HEK293 (cell line): ENCODE data around the gene KCND2.

Experiments
- CTCF ChIA-PET: fragments of 350-600 bp; formaldehyde crosslinking; extraction: SDS; loops from one replicate; lab custom pipeline; 2021; ENCODE audit warnings: antibody characterized with exemption; lab: Yijun Ruan, JAX
- POLR2A ChIA-PET: fragments of 300-600 bp; formaldehyde crosslinking; extraction: SDS; loops from one replicate; lab custom pipeline; 2020; ENCODE audit warnings: antibody characterized with exemption, inconsistent platforms; lab: Yijun Ruan, JAX
- H3K27ac ChIP-seq: fragments of 200-500 bp; sonication (Bioruptor generic); 2 replicates; pipeline ENCODE4 v1.5.1; 2014; ENCODE audit warnings: low read depth, low read length, control low read depth, inconsistent platforms; ENCODE audit errors: extremely low read depth
- H3K36me3 ChIP-seq, 2 experiments: fragments of 200-500 bp in 1 of 2; sonication (Bioruptor generic) in 1 of 2; 1 replicate in 1 of 2; 2 replicates in 1 of 2; pipeline ENCODE4 v1.5.1; 2014 to 2017; ENCODE audit warnings: inconsistent platforms in 2 of 2, low read length in 2 of 2; ENCODE audit not compliant: control insufficient read depth in 2 of 2, insufficient read depth in 1 of 2
- H3K4me1 ChIP-seq: fragments of 200-500 bp; sonication (Bioruptor generic); 2 replicates; pipeline ENCODE4 v1.5.1; 2014; ENCODE audit warnings: mild to moderate bottlenecking, low read length, inconsistent platforms; ENCODE audit not compliant: control insufficient read depth, insufficient read depth
- H3K4me3 ChIP-seq: 2 replicates; pipeline ENCODE4 v1.5.1; 2011; ENCODE audit warnings: low read depth, mild to moderate bottlenecking, control low read depth, low read length, moderate library complexity
- H3K9me3 ChIP-seq: fragments of 200-500 bp; sonication (Bioruptor generic); 2 replicates; pipeline ENCODE4 v1.5.1; 2014; ENCODE audit warnings: low read depth, low read length, inconsistent platforms; ENCODE audit not compliant: control insufficient read depth, insufficient read depth
- GLIS1 ChIP-seq: fragments of 450-650 bp; formaldehyde crosslinking; IDR thresholded peaks from 2 replicates; pipeline ENCODE4 v1.5.1; 2016; ENCODE audit warnings: missing biosample characterization, missing genetic modification characterization
- GLIS2 ChIP-seq: fragments of 450-650 bp; formaldehyde crosslinking; IDR thresholded peaks from 2 replicates; pipeline ENCODE4 v1.5.1; 2016; ENCODE audit warnings: missing biosample characterization, missing genetic modification characterization
- REPIN1 ChIP-seq: fragments of 450-650 bp; formaldehyde crosslinking; IDR thresholded peaks from 2 replicates; pipeline ENCODE4 v1.5.1; 2017; ENCODE audit warnings: missing biosample characterization, missing genetic modification characterization, low read depth
- SETDB1 ChIP-seq: IDR thresholded peaks from one replicate; pipeline ENCODE4 v1.6.1; 2017; ENCODE audit warnings: mild to moderate bottlenecking, low read length, moderate library complexity, mixed read lengths; ENCODE audit not compliant: insufficient read length
- SP3 ChIP-seq: fragments of 450-650 bp; formaldehyde crosslinking; IDR thresholded peaks from 2 replicates; pipeline ENCODE4 v1.5.1; 2016; ENCODE audit warnings: missing biosample characterization, missing genetic modification characterization
- SP7 ChIP-seq: fragments of 450-650 bp; formaldehyde crosslinking; IDR thresholded peaks from 2 replicates; pipeline ENCODE4 v1.5.1; 2016; ENCODE audit warnings: missing biosample characterization, missing genetic modification characterization
- TRIM28 ChIP-seq: IDR thresholded peaks from 2 replicates; pipeline ENCODE4 v1.6.1; 2011; ENCODE audit warnings: low read length, control low read depth, borderline replicate concordance
- WT1 ChIP-seq: fragments of 450-650 bp; formaldehyde crosslinking; IDR thresholded peaks from 2 replicates; pipeline ENCODE4 v1.5.1; 2016; ENCODE audit warnings: missing biosample characterization, missing genetic modification characterization
- YY1 ChIP-seq: fragments of 450-650 bp; formaldehyde crosslinking; IDR thresholded peaks from 2 replicates; pipeline ENCODE4 v1.5.1; 2018; ENCODE audit warnings: missing biosample characterization, missing genetic modification characterization
- ZBTB17 ChIP-seq: fragments of 450-650 bp; formaldehyde crosslinking; IDR thresholded peaks from 2 replicates; pipeline ENCODE4 v1.5.1; 2016; ENCODE audit warnings: missing biosample characterization, missing genetic modification characterization
- ZBTB21 ChIP-seq: fragments of 450-650 bp; formaldehyde crosslinking; IDR thresholded peaks from 2 replicates; pipeline ENCODE4 v1.5.1; 2017; ENCODE audit warnings: missing biosample characterization, missing genetic modification characterization
- ZFP3 ChIP-seq: fragments of 450-650 bp; formaldehyde crosslinking; IDR thresholded peaks from 2 replicates; pipeline ENCODE4 v1.5.1; 2016; ENCODE audit warnings: low read depth, missing biosample characterization, missing genetic modification characterization
- ZNF112 ChIP-seq: fragments of 450-650 bp; formaldehyde crosslinking; IDR thresholded peaks from 2 replicates; pipeline ENCODE4 v1.5.0; 2017; ENCODE audit warnings: missing biosample characterization, missing genetic modification characterization
- ZNF114 ChIP-seq: fragments of 450-650 bp; formaldehyde crosslinking; IDR thresholded peaks from 2 replicates; pipeline ENCODE4 v1.5.0; 2017; ENCODE audit warnings: missing biosample characterization, missing genetic modification characterization
- ZNF155 ChIP-seq: fragments of 450-650 bp; formaldehyde crosslinking; IDR thresholded peaks from 2 replicates; pipeline ENCODE4 v1.5.1; 2016; ENCODE audit warnings: missing biosample characterization, missing genetic modification characterization
- ZNF157 ChIP-seq: fragments of 450-650 bp; formaldehyde crosslinking; IDR thresholded peaks from 2 replicates; pipeline ENCODE4 v1.5.1; 2016; ENCODE audit warnings: missing biosample characterization, missing genetic modification characterization
- ZNF341 ChIP-seq: fragments of 450-650 bp; formaldehyde crosslinking; IDR thresholded peaks from 2 replicates; pipeline ENCODE4; 2016; ENCODE audit warnings: low read depth, missing biosample characterization, missing genetic modification characterization
- ZNF366 ChIP-seq: fragments of 450-650 bp; formaldehyde crosslinking; conservative IDR thresholded peaks from 2 replicates; pipeline ENCODE4 v1.5.1; 2016; ENCODE audit warnings: missing biosample characterization, missing genetic modification characterization
- ZNF423 ChIP-seq: fragments of 450-650 bp; formaldehyde crosslinking; IDR thresholded peaks from 2 replicates; pipeline ENCODE4 v1.5.1; 2016; ENCODE audit warnings: missing biosample characterization, missing genetic modification characterization
- ZNF747 ChIP-seq: fragments of 450-650 bp; formaldehyde crosslinking; IDR thresholded peaks from 2 replicates; pipeline ENCODE4 v1.5.1; 2016; ENCODE audit warnings: missing biosample characterization, missing genetic modification characterization
- TF ChIP-seq, protein P1 (sequence below): fragments of 450-650 bp; formaldehyde crosslinking; IDR thresholded peaks from 2 replicates; pipeline ENCODE4 v1.5.1; 2017; ENCODE audit warnings: missing biosample characterization, mild to moderate bottlenecking, missing genetic modification characterization, moderate library complexity
- TF ChIP-seq, protein P2 (sequence below): fragments of 450-650 bp; formaldehyde crosslinking; IDR thresholded peaks from 2 replicates; pipeline ENCODE4 v1.5.1; 2016; ENCODE audit warnings: missing biosample characterization, missing genetic modification characterization, borderline replicate concordance
- TF ChIP-seq, protein P3 (sequence below): fragments of 450-650 bp; formaldehyde crosslinking; IDR thresholded peaks from 2 replicates; pipeline ENCODE4 v1.5.1; 2016; ENCODE audit warnings: missing biosample characterization, missing genetic modification characterization
- TF ChIP-seq, protein P4 (sequence below): fragments of 450-650 bp; formaldehyde crosslinking; IDR thresholded peaks from 2 replicates; pipeline ENCODE4 v1.5.1; 2016; ENCODE audit warnings: missing biosample characterization, missing genetic modification characterization

The KCND2 gene

DNA sequence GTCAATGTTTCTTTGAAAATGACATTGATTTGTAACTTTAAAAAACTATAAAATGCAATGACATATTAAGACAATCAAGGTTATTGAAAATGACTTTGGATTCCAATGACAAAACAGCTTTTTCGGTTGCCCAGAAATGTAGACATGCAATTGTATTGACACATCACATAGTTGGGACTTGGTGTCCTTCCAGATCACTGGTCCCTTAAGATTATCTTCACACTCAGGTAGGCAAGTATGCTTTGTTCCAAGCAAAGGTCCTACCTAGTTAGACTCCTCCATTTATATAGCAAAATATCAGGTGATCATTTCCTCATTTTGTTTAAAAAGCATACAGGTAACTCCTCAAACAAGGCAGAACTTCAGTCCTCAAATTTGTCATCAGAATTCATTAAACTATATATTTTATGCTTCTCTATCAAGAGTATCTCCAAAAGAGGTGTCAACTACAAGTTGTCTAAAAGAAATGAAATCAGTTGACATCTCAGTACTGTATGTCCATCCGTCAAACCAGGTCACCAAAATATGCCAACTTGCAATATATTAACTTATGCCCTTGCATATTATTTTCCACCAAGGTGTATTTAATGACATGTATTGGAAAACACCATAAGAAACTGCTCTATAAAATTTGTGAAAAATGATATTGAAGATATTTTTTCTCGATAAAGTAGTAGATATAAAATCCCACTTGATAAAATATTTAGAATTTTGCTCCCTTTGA lies 520.4 kb downstream of the KCND2 start:
- H3K27ac ChIP-seq: no peak overlapping the region
- no peak for TF ChIP-seq ZNF157 (tag by site-specific recombination)
- TF ChIP-seq ZNF112 (tag by site-specific recombination): no peak
- TF ChIP-seq ZNF366: no peak
- no peak for TF ChIP-seq ZNF114 (tag by site-specific recombination)
- no peak for TF ChIP-seq ZNF155 (tag by site-specific recombination)
- TF ChIP-seq, protein P1, sequence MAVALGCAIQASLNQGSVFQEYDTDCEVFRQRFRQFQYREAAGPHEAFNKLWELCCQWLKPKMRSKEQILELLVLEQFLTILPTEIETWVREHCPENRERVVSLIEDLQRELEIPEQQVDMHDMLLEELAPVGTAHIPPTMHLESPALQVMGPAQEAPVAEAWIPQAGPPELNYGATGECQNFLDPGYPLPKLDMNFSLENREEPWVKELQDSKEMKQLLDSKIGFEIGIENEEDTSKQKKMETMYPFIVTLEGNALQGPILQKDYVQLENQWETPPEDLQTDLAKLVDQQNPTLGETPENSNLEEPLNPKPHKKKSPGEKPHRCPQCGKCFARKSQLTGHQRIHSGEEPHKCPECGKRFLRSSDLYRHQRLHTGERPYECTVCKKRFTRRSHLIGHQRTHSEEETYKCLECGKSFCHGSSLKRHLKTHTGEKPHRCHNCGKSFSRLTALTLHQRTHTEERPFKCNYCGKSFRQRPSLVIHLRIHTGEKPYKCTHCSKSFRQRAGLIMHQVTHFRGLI: no peak
- TF ChIP-seq, protein P2, sequence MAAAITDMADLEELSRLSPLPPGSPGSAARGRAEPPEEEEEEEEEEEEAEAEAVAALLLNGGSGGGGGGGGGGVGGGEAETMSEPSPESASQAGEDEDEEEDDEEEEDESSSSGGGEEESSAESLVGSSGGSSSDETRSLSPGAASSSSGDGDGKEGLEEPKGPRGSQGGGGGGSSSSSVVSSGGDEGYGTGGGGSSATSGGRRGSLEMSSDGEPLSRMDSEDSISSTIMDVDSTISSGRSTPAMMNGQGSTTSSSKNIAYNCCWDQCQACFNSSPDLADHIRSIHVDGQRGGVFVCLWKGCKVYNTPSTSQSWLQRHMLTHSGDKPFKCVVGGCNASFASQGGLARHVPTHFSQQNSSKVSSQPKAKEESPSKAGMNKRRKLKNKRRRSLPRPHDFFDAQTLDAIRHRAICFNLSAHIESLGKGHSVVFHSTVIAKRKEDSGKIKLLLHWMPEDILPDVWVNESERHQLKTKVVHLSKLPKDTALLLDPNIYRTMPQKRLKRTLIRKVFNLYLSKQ (tag by site-specific recombination): no peak
- no peak for TF ChIP-seq ZBTB21 (tag by site-specific recombination)
- no peak for TF ChIP-seq TRIM28
- TF ChIP-seq YY1 (tag by site-specific recombination): no peak
- no peak for TF ChIP-seq ZNF423 (tag by site-specific recombination)
- H3K4me3 ChIP-seq: no peak overlapping the region
- ChIA-PET CTCF (interaction anchor here (0.6 to 3.9 kb wide), 9 partner anchors 9 to 1202 kb away, joined by 3 to 45 read pairs (median 8); no protein-coding TSS in a partner anchor), POLR2A (interaction anchor here (0.5 kb wide), 1 partner anchor 603 kb away, joined by 3 read pairs; the partner anchor contains the start of gene FAM3C)
- H3K4me1 ChIP-seq: no peaks in the 10 kb centered on the region
- H3K36me3 ChIP-seq: no peaks in the 10 kb centered on the region
- no peaks in the 10 kb centered on the region for H3K9me3 ChIP-seq

DNA sequence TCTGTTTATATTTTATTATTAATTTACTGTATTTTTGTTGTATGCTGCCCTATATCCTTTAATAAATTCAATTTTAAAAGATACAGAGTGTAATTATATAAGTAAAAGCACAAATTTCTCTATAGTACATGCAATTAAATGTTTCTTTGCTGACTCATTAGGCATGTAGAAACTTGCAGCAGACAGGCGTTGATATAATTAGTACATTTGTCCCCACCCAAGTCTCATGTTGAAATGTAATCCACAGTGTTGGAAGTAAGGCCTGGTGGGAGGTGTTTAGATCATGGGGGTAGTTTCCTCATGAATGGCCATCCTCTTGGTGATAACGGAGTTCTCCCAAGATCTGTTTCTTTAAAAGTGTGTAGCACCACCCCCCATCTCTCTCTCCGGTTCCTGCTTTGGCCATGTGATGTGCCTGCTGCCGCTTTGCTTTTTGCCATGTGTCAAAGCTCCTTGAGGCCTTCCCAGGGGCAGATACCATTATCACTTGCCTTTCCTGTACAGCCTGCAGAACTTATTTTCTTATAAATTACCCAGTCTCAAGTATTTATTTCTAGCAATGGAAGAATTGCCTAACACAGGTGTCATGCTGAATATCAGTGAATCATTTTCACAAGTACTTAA lies 521.2 kb downstream of the KCND2 start:
- Histone ChIP-seq H3K4me3 (no peak overlapping the region), H3K9me3 (no peaks in the 10 kb centered on the region), H3K36me3 (no peaks in the 10 kb centered on the region), H3K4me1 (no peaks in the 10 kb centered on the region), H3K27ac (no peak overlapping the region)
- ChIA-PET POLR2A (no interaction called here), CTCF (interaction anchor here (0.7 to 3.9 kb wide), 4 partner anchors 9 to 114 kb away, joined by 3 to 45 read pairs (median 12); no protein-coding TSS in a partner anchor)
- 0 out of 2 replicates have a peak, but pooled peaks have one; percentile 17 for TF ChIP-seq GLIS2 (tag by site-specific recombination)
- TF ChIP-seq ZBTB17: 0 out of 2 replicates have a peak, but pooled peaks have one; percentile 23
- TF ChIP-seq ZNF341 (tag by site-specific recombination): no peak
- TF ChIP-seq TRIM28: no peak
- TF ChIP-seq ZNF366: peak; percentile 69
- TF ChIP-seq, protein P3, sequence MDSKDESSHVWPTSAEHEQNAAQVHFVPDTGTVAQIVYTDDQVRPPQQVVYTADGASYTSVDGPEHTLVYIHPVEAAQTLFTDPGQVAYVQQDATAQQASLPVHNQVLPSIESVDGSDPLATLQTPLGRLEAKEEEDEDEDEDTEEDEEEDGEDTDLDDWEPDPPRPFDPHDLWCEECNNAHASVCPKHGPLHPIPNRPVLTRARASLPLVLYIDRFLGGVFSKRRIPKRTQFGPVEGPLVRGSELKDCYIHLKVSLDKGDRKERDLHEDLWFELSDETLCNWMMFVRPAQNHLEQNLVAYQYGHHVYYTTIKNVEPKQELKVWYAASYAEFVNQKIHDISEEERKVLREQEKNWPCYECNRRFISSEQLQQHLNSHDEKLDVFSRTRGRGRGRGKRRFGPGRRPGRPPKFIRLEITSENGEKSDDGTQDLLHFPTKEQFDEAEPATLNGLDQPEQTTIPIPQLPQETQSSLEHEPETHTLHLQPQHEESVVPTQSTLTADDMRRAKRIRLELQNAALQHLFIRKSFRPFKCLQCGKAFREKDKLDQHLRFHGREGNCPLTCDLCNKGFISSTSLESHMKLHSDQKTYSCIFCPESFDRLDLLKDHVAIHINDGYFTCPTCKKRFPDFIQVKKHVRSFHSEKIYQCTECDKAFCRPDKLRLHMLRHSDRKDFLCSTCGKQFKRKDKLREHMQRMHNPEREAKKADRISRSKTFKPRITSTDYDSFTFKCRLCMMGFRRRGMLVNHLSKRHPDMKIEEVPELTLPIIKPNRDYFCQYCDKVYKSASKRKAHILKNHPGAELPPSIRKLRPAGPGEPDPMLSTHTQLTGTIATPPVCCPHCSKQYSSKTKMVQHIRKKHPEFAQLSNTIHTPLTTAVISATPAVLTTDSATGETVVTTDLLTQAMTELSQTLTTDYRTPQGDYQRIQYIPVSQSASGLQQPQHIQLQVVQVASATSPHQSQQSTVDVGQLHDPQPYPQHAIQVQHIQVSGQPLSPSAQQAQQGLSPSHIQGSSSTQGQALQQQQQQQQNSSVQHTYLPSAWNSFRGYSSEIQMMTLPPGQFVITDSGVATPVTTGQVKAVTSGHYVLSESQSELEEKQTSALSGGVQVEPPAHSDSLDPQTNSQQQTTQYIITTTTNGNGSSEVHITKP: 0 out of 2 replicates have a peak, but pooled peaks have one; percentile 12
- 0 out of 2 replicates have a peak, but pooled peaks have one; percentile 8 for TF ChIP-seq GLIS1 (tag by site-specific recombination)
- TF ChIP-seq REPIN1 (tag by site-specific recombination): no peak
- no peak for TF ChIP-seq ZNF747 (tag by site-specific recombination)
- no peak for TF ChIP-seq ZFP3 (tag by site-specific recombination)
- 0 out of 2 replicates have a peak, but pooled peaks have one; percentile 10 for TF ChIP-seq SP3 (tag by site-specific recombination)
- TF ChIP-seq, protein P4, sequence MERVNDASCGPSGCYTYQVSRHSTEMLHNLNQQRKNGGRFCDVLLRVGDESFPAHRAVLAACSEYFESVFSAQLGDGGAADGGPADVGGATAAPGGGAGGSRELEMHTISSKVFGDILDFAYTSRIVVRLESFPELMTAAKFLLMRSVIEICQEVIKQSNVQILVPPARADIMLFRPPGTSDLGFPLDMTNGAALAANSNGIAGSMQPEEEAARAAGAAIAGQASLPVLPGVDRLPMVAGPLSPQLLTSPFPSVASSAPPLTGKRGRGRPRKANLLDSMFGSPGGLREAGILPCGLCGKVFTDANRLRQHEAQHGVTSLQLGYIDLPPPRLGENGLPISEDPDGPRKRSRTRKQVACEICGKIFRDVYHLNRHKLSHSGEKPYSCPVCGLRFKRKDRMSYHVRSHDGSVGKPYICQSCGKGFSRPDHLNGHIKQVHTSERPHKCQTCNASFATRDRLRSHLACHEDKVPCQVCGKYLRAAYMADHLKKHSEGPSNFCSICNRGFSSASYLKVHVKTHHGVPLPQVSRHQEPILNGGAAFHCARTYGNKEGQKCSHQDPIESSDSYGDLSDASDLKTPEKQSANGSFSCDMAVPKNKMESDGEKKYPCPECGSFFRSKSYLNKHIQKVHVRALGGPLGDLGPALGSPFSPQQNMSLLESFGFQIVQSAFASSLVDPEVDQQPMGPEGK: 0 out of 2 replicates have a peak, but pooled peaks have one; percentile 41
- TF ChIP-seq SETDB1: peak; percentile 45
- peak; percentile 62; the same call in 1 of the 2 replicates for TF ChIP-seq SP7
- 0 out of 2 replicates have a peak, but pooled peaks have one; percentile 7 for TF ChIP-seq WT1 (tag by site-specific recombination)
